Neuron (in vitro differentiated cells): ENCODE results near the gene HOXB7.

Source experiments
- H2AFZ ChIP-seq: one replicate; pipeline ENCODE4 v1.6.1; 2013; ENCODE audit warnings: low read depth, mild to moderate bottlenecking, inconsistent platforms, low read length, moderate library complexity
- H3K27me3 ChIP-seq: one replicate; pipeline ENCODE4 v1.6.1; 2013; ENCODE audit warnings: low read length; ENCODE audit not compliant: insufficient read depth
- H3K36me3 ChIP-seq: one replicate; pipeline ENCODE4 v1.6.1; 2013; ENCODE audit warnings: low read length; ENCODE audit not compliant: insufficient read depth
- H3K4me1 ChIP-seq: one replicate; pipeline ENCODE4 v1.6.1; 2013; ENCODE audit warnings: low read length; ENCODE audit not compliant: insufficient read depth
- H3K4me3 ChIP-seq: 2 replicates; pipeline ENCODE4 v1.5.1; 2013; ENCODE audit warnings: mild to moderate bottlenecking, low read length, moderate library complexity
- H3K9me3 ChIP-seq: one replicate; pipeline ENCODE4 v1.6.1; 2013; ENCODE audit warnings: low read length

HOXB7 gene

DNA sequence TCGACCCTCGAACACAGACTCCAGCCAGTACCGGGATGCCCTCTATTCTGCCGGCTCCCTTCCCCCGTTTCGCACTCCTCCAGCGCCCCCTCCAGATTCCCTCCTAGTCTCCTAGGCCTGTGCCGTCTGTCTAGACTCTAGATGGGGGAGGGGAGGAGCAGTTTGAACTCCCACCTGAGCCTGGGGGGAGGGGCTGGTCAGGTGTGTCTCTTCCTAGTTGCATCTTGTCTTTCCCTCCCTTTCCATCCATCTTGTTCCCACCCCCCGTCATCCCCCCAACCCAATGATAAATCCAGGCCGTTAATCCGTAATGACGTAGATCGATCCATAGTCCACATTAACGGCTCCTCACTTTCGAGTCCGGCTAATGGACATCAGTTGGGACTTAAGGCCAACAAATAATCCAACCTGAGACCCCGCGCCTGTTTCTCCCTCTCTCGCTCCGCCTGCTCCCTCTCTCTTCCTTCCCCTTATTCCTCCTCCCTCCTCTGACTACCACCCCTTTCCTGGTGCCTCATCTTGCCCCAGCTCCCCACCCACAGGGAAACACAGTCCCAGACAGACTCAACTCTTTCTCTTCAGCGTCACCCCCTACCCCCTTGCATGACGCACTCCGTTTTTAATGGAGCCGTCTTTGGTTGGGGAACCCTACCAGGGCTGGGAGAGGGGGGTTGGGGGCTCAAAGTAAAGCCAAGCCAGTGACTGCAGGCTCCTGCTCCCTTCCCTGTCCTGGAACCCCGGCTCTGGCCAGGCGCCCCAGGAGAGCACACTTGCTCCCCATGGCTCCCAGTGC, 13.9 kb downstream of the HOXB7 start:
- no peaks in the 10 kb centered on the region for H3K4me1 ChIP-seq
- peaks cover 99% of the 10 kb centered on the region for H3K27me3 ChIP-seq
- no peak overlapping the region for H3K4me3 ChIP-seq
- no peak overlapping the region for H2AFZ ChIP-seq
- no peaks in the 10 kb centered on the region for H3K9me3 ChIP-seq
- H3K36me3 ChIP-seq: no peaks in the 10 kb centered on the region

DNA sequence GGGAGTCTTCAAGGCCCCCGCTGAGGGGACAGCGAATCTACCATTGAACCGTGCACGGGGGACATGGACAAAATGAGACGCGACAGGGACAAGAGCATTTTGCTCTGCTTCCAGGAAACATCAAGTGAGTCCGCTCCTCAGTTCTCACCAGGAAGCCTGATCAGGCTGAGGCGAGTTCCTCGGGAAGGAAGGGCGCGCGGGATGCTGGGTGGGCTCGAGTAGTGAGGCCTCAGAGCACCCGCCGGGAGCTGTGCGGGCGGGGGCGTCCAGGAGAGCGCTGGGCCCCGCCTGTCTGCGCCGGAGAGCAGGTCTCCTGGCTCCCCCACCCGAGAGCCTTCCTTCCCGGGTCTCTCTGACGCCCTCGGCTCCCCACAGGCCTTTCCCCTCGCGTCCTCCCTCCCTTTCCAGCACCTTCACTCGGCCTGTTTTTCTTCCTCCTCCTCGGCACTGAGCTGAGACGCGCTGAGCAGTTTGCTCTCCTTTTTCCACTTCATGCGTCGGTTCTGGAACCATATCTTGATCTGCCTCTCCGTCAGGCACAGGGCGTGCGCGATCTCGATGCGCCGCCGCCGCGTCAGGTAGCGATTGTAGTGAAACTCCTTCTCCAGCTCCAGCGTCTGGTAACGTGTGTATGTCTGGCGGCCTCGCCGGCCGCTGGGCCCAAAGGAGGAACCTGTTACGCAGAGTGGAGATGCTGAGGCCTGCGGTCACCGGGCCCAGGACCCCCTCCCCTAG, 14.7 kb downstream of the HOXB7 start:
- Histone ChIP-seq H3K4me1 (no peaks in the 10 kb centered on the region), H3K27me3 (peaks cover 99% of the 10 kb centered on the region), H3K9me3 (no peaks in the 10 kb centered on the region), H3K36me3 (no peaks in the 10 kb centered on the region), H2AFZ (no peak overlapping the region), H3K4me3 (no peak overlapping the region)

DNA sequence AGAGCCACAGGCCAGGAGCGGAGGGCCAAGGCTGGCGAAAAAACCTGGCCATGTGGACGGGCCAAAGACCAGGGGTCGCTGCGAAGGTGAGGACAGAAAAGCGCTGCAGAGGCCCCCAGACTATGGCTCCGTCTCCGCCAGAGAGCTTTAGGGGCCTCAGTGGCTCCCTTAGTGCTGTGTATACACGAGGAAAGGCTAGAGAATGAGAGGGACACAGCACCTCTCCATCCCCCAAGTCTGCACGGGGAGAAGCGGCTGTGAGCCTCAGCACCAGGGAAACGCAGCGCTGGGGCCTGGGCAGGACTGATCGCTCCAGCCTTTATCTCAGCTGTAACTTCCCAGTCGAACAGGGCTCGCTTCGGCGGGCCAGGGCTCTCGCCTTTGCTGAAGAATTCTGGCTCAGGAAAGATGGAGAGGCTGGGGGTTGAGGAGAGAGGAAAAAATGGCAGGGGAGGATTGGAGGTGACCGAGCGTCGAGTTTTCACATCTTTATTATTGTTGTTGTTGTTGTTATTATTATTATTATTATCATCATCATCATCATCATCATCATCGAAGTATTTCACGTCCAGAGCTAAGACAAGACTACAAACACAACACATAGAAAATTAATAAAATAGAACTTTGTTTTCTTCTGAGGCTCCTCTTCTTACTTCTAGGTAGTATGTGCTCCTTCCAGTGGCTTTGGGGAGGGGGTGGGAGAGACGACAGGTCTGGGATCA, 15.4 kb downstream of the HOXB7 start:
- Histone ChIP-seq H3K4me3 (no peak overlapping the region), H3K9me3 (no peaks in the 10 kb centered on the region), H3K36me3 (no peaks in the 10 kb centered on the region), H3K4me1 (no peaks in the 10 kb centered on the region), H3K27me3 (peaks cover 99% of the 10 kb centered on the region), H2AFZ (no peak overlapping the region)

DNA sequence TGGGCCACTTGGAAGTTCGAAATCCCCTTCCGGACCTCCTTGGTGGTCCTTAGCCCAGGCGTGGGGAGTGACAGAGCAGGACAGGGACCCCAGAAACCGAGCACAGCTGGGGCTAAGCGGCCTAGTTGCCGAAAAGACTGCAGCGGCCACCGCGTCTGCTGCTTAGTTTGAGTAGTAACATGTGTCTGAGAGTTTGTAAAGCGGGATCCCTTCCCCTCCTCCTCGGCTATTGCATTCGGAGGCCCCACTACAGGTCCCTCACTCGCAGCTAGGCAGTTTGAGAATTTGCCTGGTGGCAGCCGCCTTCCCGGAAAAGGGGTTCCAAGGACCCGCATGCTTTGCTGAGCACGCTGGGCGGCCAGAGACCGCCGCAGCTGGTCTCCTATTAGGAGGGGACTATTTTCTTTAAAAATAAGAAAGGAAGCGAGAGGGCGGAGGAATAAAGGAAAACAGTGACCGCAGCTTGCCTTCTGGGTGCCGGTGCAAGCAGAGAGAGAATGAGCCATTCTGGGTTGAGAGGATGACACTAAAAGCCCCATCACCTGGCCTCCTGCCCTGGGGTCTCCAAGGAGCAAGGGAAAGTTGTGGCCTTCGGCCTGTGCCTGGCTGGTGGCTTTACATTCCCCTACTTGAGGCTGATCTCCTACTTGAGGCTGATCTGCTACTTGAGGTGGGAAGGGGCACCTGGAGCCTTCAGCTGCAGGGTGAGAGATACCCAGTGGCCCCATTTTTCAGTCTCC, 16.1 kb downstream of the HOXB7 start:
- Histone ChIP-seq H3K4me1 (no peaks in the 10 kb centered on the region), H3K9me3 (no peaks in the 10 kb centered on the region), H2AFZ (no peak overlapping the region), H3K4me3 (no peak overlapping the region), H3K36me3 (no peaks in the 10 kb centered on the region), H3K27me3 (peaks cover 99% of the 10 kb centered on the region)

DNA sequence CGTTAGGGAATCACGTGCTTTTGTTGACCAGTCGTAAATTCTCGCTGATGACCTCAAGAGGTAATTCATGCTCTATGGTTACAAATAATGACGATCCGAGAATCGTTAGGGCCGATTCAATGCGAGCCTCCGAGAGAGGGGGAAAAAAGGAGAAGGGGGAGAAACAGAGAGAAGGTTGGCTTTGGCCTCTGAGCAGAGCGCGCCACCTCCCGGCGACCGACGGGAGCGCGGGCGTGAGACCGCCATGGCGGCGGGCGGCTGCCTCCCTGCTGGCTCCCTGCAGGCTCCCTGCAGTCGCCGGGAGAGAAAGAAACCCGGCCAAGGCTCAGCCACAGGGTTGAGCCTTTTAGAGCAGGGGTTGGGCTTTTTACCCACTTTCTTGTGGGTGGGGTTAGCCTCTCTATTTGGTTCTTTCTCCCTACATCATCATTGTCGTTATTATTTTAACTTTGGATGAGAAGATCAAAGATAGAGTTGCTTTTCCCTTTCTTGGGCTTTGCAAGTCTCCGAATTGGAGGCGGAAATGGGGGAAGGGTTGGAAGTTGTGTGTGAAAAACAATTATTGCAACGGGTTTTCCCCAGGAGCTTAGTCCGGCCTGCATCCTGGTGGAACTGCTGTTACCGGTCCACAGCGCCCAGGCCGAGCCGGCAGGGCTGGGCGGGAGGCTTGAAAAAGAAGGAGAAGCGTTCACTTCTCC, 16.8 kb downstream of the HOXB7 start:
- Histone ChIP-seq H3K4me3 (no peak overlapping the region), H3K9me3 (no peaks in the 10 kb centered on the region), H2AFZ (no peak overlapping the region), H3K36me3 (no peaks in the 10 kb centered on the region), H3K27me3 (peaks cover 99% of the 10 kb centered on the region), H3K4me1 (no peaks in the 10 kb centered on the region)

DNA sequence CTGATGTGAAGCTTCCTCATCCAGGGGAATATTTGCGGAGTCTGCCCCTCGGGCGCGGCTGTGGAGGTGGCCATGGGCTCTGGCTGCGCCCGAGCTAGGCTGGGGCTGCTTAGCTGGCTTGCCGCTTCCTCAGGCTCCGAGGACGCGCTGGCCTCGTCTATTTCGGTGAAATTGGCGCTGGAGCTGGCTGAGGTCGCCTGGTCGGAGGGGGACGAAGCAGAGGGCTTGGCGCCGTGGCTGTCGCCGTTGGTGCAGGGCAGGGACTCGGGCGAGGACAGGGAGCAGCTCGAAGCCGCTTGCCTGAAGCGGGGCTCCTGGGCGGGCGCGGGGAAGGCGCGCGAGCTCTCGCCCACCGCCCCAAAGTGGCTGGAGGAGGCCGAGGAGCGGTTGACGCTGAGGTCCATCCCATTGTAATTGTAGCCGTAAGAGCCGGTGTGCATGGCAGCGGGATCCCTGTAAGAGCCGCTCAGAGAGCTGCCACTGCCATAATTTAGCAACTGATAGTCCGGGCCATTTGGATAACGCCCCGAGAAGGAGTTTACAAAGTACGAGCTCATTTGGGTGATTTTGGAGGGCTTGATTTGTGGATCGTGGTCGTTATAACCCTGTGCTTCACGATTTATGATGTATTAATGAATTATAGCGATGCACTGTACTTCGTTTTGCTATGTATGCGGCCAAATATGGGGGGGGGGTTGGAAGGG, 17.5 kb downstream of the HOXB7 start, which contains the start of gene HOXB5:
HOXB5 (minus strand) TSS at position 654 of the 704 bp plus-strand sequence; CDS start at position 557, 97 bp downstream.
- H2AFZ ChIP-seq: no peak within 1 kb of the TSS
- H3K4me3 ChIP-seq: no peak within 1 kb of the TSS
- H3K4me1 ChIP-seq: no peaks in the 10 kb centered on the region
- no peaks in the 10 kb centered on the region for H3K9me3 ChIP-seq
- no peaks in the 10 kb centered on the region for H3K36me3 ChIP-seq
- H3K27me3 ChIP-seq: peaks cover 99% of the 10 kb centered on the region

DNA sequence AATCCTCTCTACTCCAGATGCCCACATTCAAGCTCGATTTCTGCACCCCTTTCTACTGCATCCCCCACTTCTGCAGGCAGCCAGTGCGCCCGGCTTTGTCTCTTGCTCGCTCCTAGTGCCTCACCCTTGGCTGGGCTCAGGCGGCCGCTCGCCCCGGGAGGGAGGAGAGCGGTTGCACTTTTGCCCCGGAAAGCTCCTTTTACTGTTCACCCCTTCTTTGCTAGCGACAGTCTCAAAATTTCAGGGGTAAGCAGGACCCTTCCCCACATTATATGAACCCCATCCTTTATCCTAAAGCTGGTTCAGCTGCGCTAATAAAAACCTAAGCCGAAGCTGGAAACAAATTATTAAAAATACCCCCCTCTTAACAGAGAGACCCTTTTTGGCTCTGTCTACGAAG, 18.2 kb downstream of the HOXB7 start:
- Histone ChIP-seq H3K4me1 (no peaks in the 10 kb centered on the region), H3K4me3 (no peak overlapping the region), H3K36me3 (no peaks in the 10 kb centered on the region), H3K27me3 (peaks cover 99% of the 10 kb centered on the region), H3K9me3 (no peaks in the 10 kb centered on the region), H2AFZ (no peak overlapping the region)

DNA sequence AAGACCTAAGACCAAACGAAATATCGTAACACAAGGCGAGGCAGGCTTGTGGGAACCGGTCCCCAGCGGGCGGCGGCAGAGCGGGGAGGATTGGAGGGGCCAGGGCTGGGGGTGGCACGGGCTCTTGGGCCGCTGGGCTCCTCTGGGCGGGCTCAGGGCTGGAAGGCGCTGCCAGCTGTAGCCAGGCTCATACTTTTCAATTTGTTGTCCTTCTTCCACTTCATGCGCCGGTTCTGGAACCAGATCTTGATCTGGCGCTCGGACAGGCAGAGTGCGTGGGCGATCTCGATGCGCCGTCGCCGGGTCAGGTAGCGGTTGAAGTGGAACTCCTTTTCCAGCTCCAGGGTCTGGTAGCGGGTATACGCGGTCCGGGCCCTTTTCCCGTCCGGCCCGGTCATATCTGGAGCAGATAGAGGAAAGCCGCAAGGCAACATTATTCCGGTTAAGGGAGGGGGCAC, 18.7 kb downstream of the HOXB7 start:
- peaks cover 99% of the 10 kb centered on the region for H3K27me3 ChIP-seq
- no peaks in the 10 kb centered on the region for H3K4me1 ChIP-seq

DNA sequence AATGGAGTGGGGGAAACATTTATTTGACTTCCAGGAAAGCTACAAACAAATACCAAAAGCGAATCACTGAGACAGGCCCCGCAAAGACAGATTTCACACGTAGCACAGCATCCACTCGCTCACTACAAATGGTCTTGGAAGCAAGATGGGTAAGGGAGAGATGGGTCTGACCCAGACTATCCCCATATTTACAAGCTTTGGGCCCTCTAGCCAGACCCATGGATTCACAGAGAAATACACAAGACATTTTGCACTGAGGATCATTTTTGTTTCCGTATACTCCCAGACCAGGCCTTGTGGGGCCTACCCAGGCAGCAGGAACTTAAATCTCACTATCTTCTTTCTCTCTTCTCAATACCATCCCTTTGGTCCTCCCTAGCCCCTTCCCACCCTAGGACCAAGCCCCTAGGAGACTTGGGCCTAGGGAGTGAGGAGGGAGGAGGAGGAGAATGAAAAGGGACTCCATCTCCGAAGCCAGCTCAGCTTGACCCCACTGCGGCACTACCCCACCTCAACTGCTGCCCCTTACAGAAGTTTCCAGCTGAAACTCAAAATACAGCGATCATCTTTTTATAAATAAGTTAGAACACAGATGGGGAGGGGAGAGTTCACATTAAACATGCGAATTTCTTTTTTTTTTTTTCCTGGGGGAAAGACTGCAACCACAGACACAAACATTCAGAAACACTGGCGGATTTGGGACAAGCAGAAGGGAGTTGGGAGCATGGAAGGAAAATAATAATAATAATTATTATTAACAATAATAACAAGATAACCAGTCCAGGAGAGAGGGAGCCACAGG, 19.4 kb downstream of the HOXB7 start:
- Histone ChIP-seq H3K36me3 (no peaks in the 10 kb centered on the region), H3K4me1 (no peaks in the 10 kb centered on the region), H3K4me3 (no peak overlapping the region), H3K9me3 (no peaks in the 10 kb centered on the region), H2AFZ (no peak overlapping the region), H3K27me3 (peaks cover 99% of the 10 kb centered on the region)

More for the DNA sequence above, 18.7 kb downstream of the HOXB7 start:
- no peaks in the 10 kb centered on the region for H3K36me3 ChIP-seq
- no peak overlapping the region for H3K4me3 ChIP-seq
- H2AFZ ChIP-seq: no peak overlapping the region
- no peaks in the 10 kb centered on the region for H3K9me3 ChIP-seq

DNA sequence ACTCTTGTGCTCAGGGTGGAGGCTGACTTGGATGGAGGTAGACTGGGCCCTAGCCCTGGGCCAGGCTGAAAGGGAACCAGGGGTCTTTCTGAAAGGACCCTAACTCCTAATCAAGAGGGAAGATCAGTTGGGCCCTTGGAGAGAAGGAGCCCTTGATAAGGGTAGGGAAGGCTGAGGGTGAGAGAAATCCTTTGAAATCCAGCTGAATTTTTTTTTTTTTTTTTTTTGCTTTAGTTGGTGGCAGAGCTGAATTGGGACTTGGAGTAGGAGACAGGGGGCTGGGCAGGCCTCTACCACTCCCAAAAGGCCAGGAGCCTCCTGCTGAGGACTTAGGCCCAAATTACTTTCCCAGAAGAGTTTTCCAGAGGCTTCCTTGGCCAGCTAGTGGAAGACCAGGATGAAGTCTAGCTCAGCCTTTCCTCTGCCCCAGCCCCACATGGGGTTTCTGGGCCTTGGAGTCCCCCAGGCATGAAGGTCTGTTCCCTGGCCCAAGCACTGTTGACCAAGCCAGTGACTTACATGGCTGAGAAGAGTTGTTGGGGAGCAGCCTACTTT, 20.1 kb downstream of the HOXB7 start:
- no peak overlapping the region for H3K4me3 ChIP-seq

More for the DNA sequence above, 20.1 kb downstream of the HOXB7 start:
- Histone ChIP-seq H3K9me3 (no peaks in the 10 kb centered on the region), H3K27me3 (peaks cover 99% of the 10 kb centered on the region), H3K36me3 (no peaks in the 10 kb centered on the region), H2AFZ (no peak overlapping the region), H3K4me1 (peaks cover 5% of the 10 kb centered on the region)
